ENCODE results near the gene S100A13. TPM values are rescaled to one million over a fixed set of nuclear protein-coding genes. Genes with fewer than 3 reads are reported as not detected.

The S100A13 gene
- total RNA-seq, 1 experiment from 2014 or later: 11.0 TPM

- DNase-seq (ENCODE audit: low spot score): no peak
- H3K27ac ChIP-seq (ENCODE audit: low read depth, low read length, poor library complexity, severe bottlenecking): no peak overlapping the region
- ChIA-PET CTCF (no interaction called here), POLR2A (ENCODE audit: low non-redundant PET) (no interaction called here)
- no peak overlapping the region for H3K4me3 ChIP-seq (ENCODE audit: low read depth, low read length, poor library complexity, severe bottlenecking)
- TF ChIP-seq EZH2 (IDR thresholded peaks at IDR 0.05; ENCODE audit: borderline replicate concordance, low read depth, low read length, poor library complexity, severe bottlenecking) (no peak), CTCF (conservative IDR thresholded peaks at IDR 0.05; ENCODE audit: low read depth, low read length) (no peak)
- no peaks in the 10 kb centered on the region for H3K4me1 ChIP-seq (ENCODE audit: insufficient read depth, low read length, poor library complexity, severe bottlenecking)
- H3K9me3 ChIP-seq (ENCODE audit: low read depth, low read length, poor library complexity, severe bottlenecking): no peaks in the 10 kb centered on the region
- no TSS peak for BruUV-seq (replicated peaks)
- H3K27me3 ChIP-seq (replicated peaks; ENCODE audit: insufficient read depth, low read depth, low read length, poor library complexity): no peaks in the 10 kb centered on the region
- H3K36me3 ChIP-seq (ENCODE audit: insufficient read depth, low read length, poor library complexity, severe bottlenecking): no peaks in the 10 kb centered on the region
- intact Hi-C loops (cut with micrococcal nuclease; ENCODE audit: unreplicated experiment): no loop called here
Observed at GRCh38 chr1:153608742-153609584, 18.3 kb downstream of the S100A13 start.

DNA sequence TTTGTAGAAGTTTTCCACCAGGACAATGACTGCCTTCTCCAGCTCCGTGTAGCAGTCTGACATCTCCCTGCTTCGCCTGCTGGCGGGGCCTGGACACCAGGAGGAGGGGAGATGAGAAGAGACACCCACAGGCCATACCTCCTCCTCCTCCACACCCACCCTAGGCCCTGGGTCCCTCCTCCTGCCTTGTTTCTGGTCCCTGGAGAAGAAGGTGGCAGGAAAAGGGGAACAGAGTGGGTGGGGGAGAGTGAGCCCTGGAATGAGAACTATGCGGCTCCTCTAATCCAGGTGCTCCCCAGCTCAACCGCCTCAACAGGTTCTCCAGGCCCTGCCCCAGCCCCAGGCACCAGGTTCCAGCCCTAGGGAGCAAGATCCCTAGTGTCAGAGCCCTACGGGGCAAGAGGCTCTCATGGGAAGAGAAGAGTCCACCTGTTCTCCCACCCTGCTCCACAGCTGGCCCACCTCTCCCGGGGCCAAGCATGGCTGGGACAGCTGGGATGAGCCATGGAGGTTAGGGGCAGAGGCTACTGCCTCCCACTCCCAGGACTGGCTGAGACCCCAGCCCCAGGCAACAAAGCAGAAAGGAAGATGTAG, 19.1 kb downstream of the S100A13 start:
- POLR2A ChIA-PET (ENCODE audit: low non-redundant PET): no interaction called here
- Histone ChIP-seq H3K36me3 (ENCODE audit: insufficient read depth, low read length, poor library complexity, severe bottlenecking) (no peaks in the 10 kb centered on the region), H3K4me3 (ENCODE audit: low read depth, low read length, poor library complexity, severe bottlenecking) (no peak overlapping the region), H3K27me3 (replicated peaks; ENCODE audit: insufficient read depth, low read depth, low read length, poor library complexity) (no peaks in the 10 kb centered on the region), H3K4me1 (ENCODE audit: insufficient read depth, low read length, poor library complexity, severe bottlenecking) (no peaks in the 10 kb centered on the region), H3K27ac (ENCODE audit: low read depth, low read length, poor library complexity, severe bottlenecking) (no peak overlapping the region), H3K9me3 (ENCODE audit: low read depth, low read length, poor library complexity, severe bottlenecking) (no peaks in the 10 kb centered on the region)
- TF ChIP-seq CTCF (conservative IDR thresholded peaks at IDR 0.05; ENCODE audit: low read depth, low read length) (no peak), EZH2 (IDR thresholded peaks at IDR 0.05; ENCODE audit: borderline replicate concordance, low read depth, low read length, poor library complexity, severe bottlenecking) (no peak)
- intact Hi-C loops (cut with micrococcal nuclease; ENCODE audit: unreplicated experiment): no loop called here
- BruUV-seq (replicated peaks): no TSS peak
- CTCF ChIA-PET: no interaction called here
- no peak for DNase-seq (ENCODE audit: low spot score)

DNA sequence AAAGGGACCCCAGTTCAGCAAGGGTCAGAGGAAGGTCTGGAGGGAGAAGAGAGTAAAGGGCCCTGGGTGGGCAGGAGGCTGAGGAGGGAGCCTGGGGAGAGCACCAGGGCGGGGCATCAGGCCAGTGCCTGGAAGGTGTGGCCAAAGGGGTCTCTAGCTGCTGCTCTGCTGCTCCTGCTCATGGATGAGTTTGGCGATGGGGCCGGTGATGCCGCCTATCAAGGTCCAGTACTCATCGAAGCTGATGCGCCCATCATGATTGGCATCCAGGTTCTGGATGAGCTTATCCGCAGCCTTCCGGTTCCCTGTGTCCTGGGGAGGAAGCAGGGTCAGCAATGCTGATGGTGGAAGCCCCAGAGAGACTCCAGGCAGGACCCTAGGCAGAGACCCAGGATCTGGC, 19.9 kb downstream of the S100A13 start:
- ChIA-PET POLR2A (ENCODE audit: low non-redundant PET) (no interaction called here), CTCF (interaction anchor here (0.7 kb wide), 1 partner anchor 97 kb away, joined by 3 read pairs; no protein-coding TSS in a partner anchor)
- intact Hi-C loops (cut with micrococcal nuclease; ENCODE audit: unreplicated experiment): no loop called here
- no TSS peak for BruUV-seq (replicated peaks)
- Histone ChIP-seq H3K9me3 (ENCODE audit: low read depth, low read length, poor library complexity, severe bottlenecking) (no peaks in the 10 kb centered on the region), H3K27me3 (replicated peaks; ENCODE audit: insufficient read depth, low read depth, low read length, poor library complexity) (no peaks in the 10 kb centered on the region), H3K4me3 (ENCODE audit: low read depth, low read length, poor library complexity, severe bottlenecking) (no peak overlapping the region), H3K4me1 (ENCODE audit: insufficient read depth, low read length, poor library complexity, severe bottlenecking) (no peaks in the 10 kb centered on the region), H3K36me3 (ENCODE audit: insufficient read depth, low read length, poor library complexity, severe bottlenecking) (no peaks in the 10 kb centered on the region), H3K27ac (ENCODE audit: low read depth, low read length, poor library complexity, severe bottlenecking) (no peak overlapping the region)
- no peak for DNase-seq (ENCODE audit: low spot score)
- TF ChIP-seq CTCF (conservative IDR thresholded peaks at IDR 0.05; ENCODE audit: low read depth, low read length) (no peak), EZH2 (IDR thresholded peaks at IDR 0.05; ENCODE audit: borderline replicate concordance, low read depth, low read length, poor library complexity, severe bottlenecking) (no peak)

Measured in A673 (cell line).